Myocyte (in vitro differentiated cells): ENCODE results near the gene CTNND2. TPM values are rescaled to one million over a fixed set of nuclear protein-coding genes. Genes with fewer than 3 reads are reported as not detected.

ENCODE experiments used
- DNase-seq: peaks from one replicate; pipeline ENCODE4 v3.0.0-alpha.2; 2012; ENCODE audit warnings: low read depth
- total RNA-seq: library from RNA; depleted of rRNA; stranded (reverse); fragments of >200 nt; gene quantifications from 2 replicates; pipeline ENCODE4 v1.2.3, GENCODE V29; 2014

Gene CTNND2
- total RNA-seq, 1 donor from 2014 or later: 0.05 TPM

- DNase-seq: no peak
Observed at GRCh38 chr5:11000515-11001353, 903.5 kb downstream of the CTNND2 start.

DNA sequence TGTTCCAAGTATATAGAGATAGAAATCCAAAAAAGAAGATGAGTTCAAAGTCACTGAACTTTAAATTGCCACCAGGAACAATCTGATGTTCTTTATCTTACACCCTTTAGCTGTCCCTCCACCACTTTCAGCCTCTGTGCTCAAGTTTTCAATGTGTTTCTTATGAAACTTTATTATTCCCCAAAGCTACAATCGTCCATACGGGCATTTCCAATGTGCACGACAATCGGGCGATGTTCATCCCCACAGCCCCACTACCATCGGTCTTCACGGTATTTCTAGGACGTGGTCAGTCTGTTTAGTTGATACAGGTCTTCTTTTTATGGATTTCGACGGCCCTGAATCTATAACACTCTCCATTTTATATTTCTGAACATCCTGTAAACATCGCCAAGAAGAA, 904.5 kb downstream of the CTNND2 start:
- DNase-seq: no peak

- no peak for DNase-seq
Observed at GRCh38 chr5:10995891-10996290, 908.4 kb downstream of the CTNND2 start.

- no peak for DNase-seq
Observed at GRCh38 chr5:10994091-10994986, 909.9 kb downstream of the CTNND2 start.

GRCh38 chr5:10990634-10991033, 913.6 kb downstream of the CTNND2 start:
- DNase-seq: no peak

- no peak for DNase-seq
Observed at GRCh38 chr5:10989577-10990263, 914.5 kb downstream of the CTNND2 start.

- DNase-seq: no peak
Observed at GRCh38 chr5:10988622-10989021, 915.6 kb downstream of the CTNND2 start.

GRCh38 chr5:10987925-10988504, 916.2 kb downstream of the CTNND2 start:
- DNase-seq: peak; percentile 43

GRCh38 chr5:10987276-10987924, 916.8 kb downstream of the CTNND2 start:
- no peak for DNase-seq

DNA sequence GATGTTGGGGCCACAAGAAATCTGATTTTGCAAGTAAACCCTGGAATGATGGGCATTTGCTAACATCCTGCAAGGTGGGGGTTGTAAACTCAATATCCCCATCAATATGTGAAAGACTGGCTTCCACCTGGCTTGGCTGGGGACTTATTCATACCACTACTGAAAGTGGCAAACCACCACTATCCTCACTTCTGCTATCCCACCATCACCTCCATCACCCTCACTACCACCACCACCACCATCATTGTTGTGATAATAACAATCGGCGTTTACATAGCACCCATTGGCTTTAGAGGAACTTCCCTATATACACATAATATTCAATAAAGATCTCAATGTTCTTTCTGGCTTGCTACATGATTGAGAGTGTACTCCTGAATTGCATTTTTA, 918.5 kb downstream of the CTNND2 start:
- no peak for DNase-seq

GRCh38 chr5:10985091-10985720, 919.0 kb downstream of the CTNND2 start:
- DNase-seq: no peak

DNA sequence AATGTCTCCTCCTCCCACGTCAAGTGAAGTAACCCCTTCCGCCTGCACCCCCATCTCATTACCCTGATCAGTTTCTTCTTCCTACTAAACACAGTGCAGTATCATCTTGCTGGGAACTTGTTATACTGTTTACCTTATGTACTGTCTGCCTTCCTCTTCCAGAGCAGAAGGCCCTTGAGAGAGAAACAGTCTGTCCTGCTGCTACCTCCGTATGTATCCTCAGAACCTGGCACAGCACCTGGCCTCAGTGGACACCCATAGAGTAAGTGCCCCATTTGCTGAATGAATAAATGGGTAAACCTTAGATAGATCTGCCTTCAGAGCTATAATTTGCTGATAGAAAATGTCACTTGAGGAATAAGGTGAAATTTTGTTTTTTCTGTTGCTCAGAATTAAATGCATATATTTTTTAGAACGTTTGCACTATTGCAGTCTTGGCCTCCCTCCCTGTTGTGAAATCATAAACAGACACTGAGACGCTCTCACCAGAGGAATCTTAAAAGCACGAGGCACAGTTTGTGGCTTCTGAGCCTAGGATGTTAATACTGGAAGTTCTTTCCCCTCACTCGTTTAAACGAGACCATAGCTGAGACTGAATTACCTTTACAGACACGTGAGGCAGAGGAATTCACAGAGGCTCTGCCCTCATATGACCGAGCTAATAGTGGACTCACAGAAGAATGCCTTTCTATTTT, 920.1 kb downstream of the CTNND2 start:
- no peak for DNase-seq

DNA sequence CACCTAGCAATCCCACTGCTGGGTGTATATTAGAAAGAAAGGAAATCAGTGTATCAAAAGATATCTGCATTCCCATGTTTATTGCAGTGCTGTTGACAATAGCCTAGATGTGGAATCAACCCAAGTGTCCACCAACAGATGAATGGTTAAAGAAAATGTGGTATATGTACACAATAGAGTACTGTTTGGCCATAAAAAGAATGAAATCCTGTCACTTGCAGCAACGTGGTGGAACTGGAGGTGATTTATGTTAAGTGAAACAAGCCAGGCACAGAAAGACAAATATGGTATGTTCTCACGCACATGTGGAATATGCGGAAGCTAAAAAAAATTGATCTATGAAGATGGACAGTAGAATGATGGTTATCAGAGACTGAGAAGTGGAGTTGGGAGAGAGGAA, 921.6 kb downstream of the CTNND2 start:
- DNase-seq: no peak

DNA sequence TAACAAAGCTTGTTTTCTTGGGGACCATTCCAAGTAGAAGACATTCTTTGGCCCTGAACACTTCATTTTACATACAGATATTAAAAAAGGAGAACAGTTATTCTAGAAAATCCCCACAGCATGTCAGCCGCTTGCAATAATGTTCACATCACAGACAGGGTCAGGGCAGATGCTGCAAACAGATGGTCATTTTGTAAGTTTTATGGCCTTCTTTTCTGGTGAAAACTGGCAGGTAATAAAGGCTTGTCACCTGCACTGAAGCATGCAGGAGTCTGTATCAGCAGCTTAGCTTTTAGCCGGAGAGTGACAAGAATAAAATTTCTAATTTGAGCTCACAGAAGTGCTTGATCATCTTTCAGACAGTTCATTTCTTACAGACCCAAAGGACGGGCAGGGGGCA, 922.3 kb downstream of the CTNND2 start:
- no peak for DNase-seq

- DNase-seq: no peak
Observed at GRCh38 chr5:10977011-10977410, 927.2 kb downstream of the CTNND2 start.

DNA sequence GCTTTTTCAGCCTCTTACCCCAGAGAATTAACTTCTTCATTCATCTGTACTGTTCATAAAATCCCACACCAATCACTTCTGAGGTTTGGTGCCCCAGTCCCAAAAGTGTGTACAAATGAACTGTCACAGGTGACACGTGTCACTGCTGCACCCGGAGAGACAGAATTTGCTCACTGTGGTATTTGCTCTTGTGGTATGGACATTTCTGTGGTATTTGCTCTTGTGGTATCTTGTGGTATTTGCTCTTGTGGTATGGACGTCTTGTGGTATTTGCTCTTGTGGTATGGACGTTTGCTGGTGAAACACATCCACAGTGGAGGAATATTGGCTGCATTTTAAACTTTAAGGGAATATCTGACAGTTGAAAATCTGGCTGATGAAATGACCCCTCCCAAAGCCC, 928.3 kb downstream of the CTNND2 start:
- DNase-seq: peak; percentile 38

DNA sequence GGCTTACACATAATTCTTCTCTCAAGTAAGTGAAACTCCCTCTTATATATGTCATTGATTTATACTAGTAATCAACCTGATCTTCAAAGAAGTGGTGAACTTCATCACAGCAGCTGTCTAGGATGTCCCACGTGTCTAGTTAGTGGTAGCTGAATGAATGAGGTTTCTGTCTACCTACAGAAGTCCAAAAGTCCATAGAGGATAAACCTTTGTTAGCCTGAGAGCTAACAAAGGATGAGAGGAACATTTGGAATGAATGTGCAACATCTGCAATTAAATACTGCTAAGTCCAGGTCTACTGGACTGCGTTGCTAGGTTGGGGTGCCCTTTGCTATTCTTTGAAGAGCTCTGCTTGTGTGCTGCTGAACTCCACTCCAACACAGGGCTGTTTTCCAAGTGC, 929.4 kb downstream of the CTNND2 start:
- DNase-seq: no peak

DNA sequence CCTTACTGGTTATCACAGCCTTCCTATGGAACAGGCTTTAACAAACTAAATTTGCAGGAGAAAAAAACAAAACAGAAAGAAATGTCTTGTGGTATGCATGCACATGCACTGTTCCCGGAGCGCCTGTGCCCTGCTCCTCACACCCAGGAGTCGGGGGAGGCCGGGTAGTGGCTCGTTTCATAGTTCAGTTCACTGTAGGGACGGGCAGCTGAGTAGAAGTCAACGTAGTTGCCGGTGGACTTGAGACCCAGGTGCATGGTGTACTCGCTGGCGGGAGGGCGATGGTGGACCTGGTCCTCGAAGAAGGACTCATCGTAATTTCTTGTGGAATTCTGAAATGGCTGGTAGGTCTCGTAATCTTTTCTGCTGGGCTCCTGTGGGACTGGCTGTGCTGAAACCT, 930.9 kb downstream of the CTNND2 start:
- DNase-seq: no peak

GRCh38 chr5:10969684-10970180, 934.5 kb downstream of the CTNND2 start:
- DNase-seq: no peak

DNA sequence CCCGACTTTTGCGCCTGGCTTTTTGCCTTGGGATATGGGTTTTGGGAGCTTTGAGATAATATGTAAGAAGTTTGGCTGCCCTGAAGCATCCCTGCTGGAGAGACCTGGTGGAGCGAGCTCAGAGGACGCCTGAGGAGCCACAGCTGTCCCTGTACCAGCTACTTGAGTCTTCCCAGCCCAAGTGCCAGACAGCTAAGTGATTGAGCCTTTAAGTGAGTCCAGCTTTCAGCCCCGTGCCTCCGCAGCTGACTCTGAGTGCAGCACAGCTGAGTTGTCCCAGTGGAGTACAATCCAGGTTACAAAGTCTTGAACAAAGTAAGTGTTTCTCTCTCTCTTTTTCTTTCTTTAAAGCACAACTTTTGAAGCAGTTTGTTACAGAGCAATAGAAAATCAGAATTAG, 939.4 kb downstream of the CTNND2 start:
- peak; percentile 4 for DNase-seq
